ENCODE data around the gene LIPT2. TPM values are rescaled to one million over a fixed set of nuclear protein-coding genes. Genes with fewer than 3 reads are reported as not detected.

Gene LIPT2
- total and polyA plus RNA-seq, 2 experiments from 2014 or later: 8.2 to 16.9 TPM

GRCh38 chr11:74460065-74460464 lies 33.5 kb downstream of the LIPT2 start:
- Mint-ChIP-seq H3K36me3 (ENCODE audit: low read depth) (no peaks in the 10 kb centered on the region), H3K9me3 (no peaks in the 10 kb centered on the region), H3K4me3 (no peak overlapping the region), H3K27me3 (ENCODE audit: insufficient read depth, low read depth, poor library complexity) (no peaks in the 10 kb centered on the region), H3K4me1 (peaks cover 3% of the 10 kb centered on the region; the same call in 1 of the 3 replicates), H3K27ac (no peak overlapping the region)
- H4K20me1 ChIP-seq (replicated peaks; ENCODE audit: insufficient read depth): no peaks in the 10 kb centered on the region
- ATAC-seq: no peak
- H3K79me2 ChIP-seq (replicated peaks; ENCODE audit: insufficient read depth): no peaks in the 10 kb centered on the region
- peaks cover 10% of the 10 kb centered on the region for H3K4me1 ChIP-seq (ENCODE audit: insufficient read depth)
- no peaks in the 10 kb centered on the region for H3K27me3 ChIP-seq (ENCODE audit: insufficient read depth)
- H3K9me2 ChIP-seq (ENCODE audit: insufficient read depth): 0 out of 2 replicates have a peak, but pooled peaks cover 6% of the 10 kb centered on the region
- H3K4me2 ChIP-seq: no peak overlapping the region
- H3K27ac ChIP-seq (ENCODE audit: low read depth): no peak overlapping the region
- no peaks in the 10 kb centered on the region for H3F3A ChIP-seq (replicated peaks; ENCODE audit: low read depth)
- no peak overlapping the region for H3K4me3 ChIP-seq
- no peak for DNase-seq (ENCODE audit: low spot score)
- no peak overlapping the region for H2AFZ ChIP-seq
- TF ChIP-seq EZH2 (IDR thresholded peaks at IDR 0.05; ENCODE audit: low read depth, unreplicated experiment) (no peak), ZNF331 (CRISPR knock-in tag; IDR thresholded peaks at IDR 0.05; ENCODE audit: low read depth) (no peak), EZH2phosphoT487 (IDR thresholded peaks at IDR 0.05; ENCODE audit: unreplicated experiment) (no peak), CTCF (conservative IDR thresholded peaks at IDR 0.05; ENCODE audit: low read depth in 2 of 2) (no peak), JUNB (IDR thresholded peaks at IDR 0.05; ENCODE audit: unreplicated experiment) (no peak), POLR2AphosphoS5 (IDR thresholded peaks at IDR 0.05; ENCODE audit: low read depth) (no peak), ZNF114 (CRISPR knock-in tag; IDR thresholded peaks at IDR 0.05) (no peak), ETS1 (IDR thresholded peaks at IDR 0.05) (no peak), ZNF462 (CRISPR knock-in tag; IDR thresholded peaks at IDR 0.05) (no peak), STAT1 (IDR thresholded peaks at IDR 0.05; ENCODE audit: unreplicated experiment) (no peak), CREB1 (CRISPR knock-in tag; IDR thresholded peaks at IDR 0.05; ENCODE audit: low read depth) (no peak), REST (IDR thresholded peaks at IDR 0.05; ENCODE audit: unreplicated experiment) (no peak), NANOG (IDR thresholded peaks at IDR 0.05; ENCODE audit: borderline replicate concordance) (no peak)
- no peaks in the 10 kb centered on the region for H3K36me3 ChIP-seq (ENCODE audit: insufficient read depth)
